Muscle of leg (tissue), 11 donors: Measurements from ENCODE around the gene CHD1L. TPM values are rescaled to one million over a fixed set of nuclear protein-coding genes. Genes with fewer than 3 reads are reported as not detected.

Experiments used
- DNase-seq: peaks from one replicate; pipeline ENCODE4 v3.0.0; 2013
- H3K27ac ChIP-seq: one replicate; pipeline ENCODE4 v1.5.1; 2013; ENCODE audit warnings: mild to moderate bottlenecking, low read length, control low read depth
- H3K27me3 ChIP-seq: one replicate; pipeline ENCODE4 v1.6.1; 2013; ENCODE audit warnings: low read length; ENCODE audit not compliant: control insufficient read depth, insufficient read depth
- H3K36me3 ChIP-seq: one replicate; pipeline ENCODE4 v1.6.1; 2013; ENCODE audit warnings: low read length; ENCODE audit not compliant: control insufficient read depth, insufficient read depth
- H3K4me1 ChIP-seq: one replicate; pipeline ENCODE4 v1.6.1; 2013; ENCODE audit warnings: low read length; ENCODE audit not compliant: control insufficient read depth, insufficient read depth
- H3K4me3 ChIP-seq: one replicate; pipeline ENCODE4 v1.5.1; 2013; ENCODE audit warnings: low read length, control low read depth
- H3K9me3 ChIP-seq: replicated peaks from 2 replicates; pipeline ENCODE4 v1.6.1; 2013; ENCODE audit warnings: low read depth, low read length; ENCODE audit not compliant: control insufficient read depth
- WGBS: methylation state at CpG from one replicate; pipeline ENCODE4 v1.1.5; 2013; ENCODE audit warnings: missing lambda C conversion rate; ENCODE audit not compliant: insufficient coverage; 5-methylcytosine and 5-hydroxymethylcytosine counted together
- polyA plus RNA-seq, 8 donors: library from polyadenylated mRNA; unstranded; fragments of 120-200 nt; gene quantifications; one replicate each; pipeline versions ENCODE4 v1.2.1 to v1.2.3, GENCODE V29; 2013; ENCODE audit warnings: inconsistent platforms in 1 of 8, low replicate concordance in 1 of 8; ENCODE audit not compliant: insufficient read length in 8 of 8, insufficient read depth in 1 of 8
- total RNA-seq: library from RNA; stranded (reverse); fragments of 120-200 nt; gene quantifications from one replicate; pipeline ENCODE4 v1.2.4, GENCODE V29; 2013

The CHD1L gene
- total and polyA plus RNA-seq, 9 donors = 18.6 to 26.8 (median 22.0) TPM

DNA sequence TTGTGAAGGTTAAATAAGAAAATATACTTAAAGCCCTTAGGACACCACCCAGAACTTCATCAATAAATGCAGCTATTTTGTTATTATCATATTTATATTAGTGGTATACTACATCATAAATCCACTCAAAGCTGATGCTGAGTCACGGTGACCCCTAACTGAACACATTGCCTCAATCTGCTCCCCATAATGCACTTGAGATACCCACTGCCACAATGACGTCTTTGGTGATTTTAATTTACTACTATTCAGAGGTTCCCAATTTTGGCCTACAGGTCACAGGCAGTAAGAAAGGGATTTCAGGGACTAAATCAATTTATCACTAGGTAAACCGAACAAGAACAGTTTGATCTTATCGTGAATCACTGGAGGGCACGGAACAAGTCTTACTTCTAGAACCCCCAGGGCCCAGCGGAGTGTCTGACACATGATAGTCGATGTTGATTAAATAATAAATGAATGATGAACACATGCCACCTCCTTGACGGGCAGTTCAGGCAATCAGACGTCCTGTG is 493 bp upstream of the CHD1L start:
- WGBS = 22% methylated on average over 7 of the region's 9 CpGs
- Histone ChIP-seq H3K36me3 (no peaks in the 10 kb centered on the region), H3K9me3 (no peaks in the 10 kb centered on the region), H3K4me3 (peak overlapping the region; percentile 22), H3K4me1 (peaks cover 4% of the 10 kb centered on the region), H3K27me3 (no peaks in the 10 kb centered on the region), H3K27ac (peak overlapping the region; percentile 64)
- no peak for DNase-seq

DNA sequence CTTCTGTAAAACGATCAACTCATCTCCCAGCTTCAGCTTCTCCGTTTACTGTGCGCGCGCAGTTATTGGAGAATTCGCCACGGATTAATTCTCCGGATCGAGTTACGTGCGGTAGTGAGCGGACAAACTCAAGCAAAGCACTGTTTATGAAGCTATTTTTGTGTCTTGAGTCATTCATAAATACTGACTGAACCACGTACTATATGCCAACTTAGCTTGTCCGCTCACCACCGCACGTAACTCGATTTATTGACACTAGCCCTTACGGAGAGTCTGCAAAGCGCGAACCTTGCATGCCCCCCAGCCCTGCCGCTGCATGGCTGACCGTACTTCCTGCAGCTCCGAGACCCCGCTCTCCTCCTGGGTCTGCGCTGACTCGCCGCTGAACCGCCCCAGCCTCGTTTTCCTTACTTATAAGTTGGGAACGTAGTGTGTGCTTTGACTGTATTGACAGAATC is 773 bp downstream of the CHD1L start:
- Histone ChIP-seq H3K36me3 (no peaks in the 10 kb centered on the region), H3K27me3 (no peaks in the 10 kb centered on the region), H3K4me3 (peak overlapping the region; percentile 87), H3K27ac (peak overlapping the region; percentile 76), H3K9me3 (no peaks in the 10 kb centered on the region), H3K4me1 (peaks cover 4% of the 10 kb centered on the region)
- WGBS = 0% methylated on average over 18 of the region's 30 CpGs
- no peak for DNase-seq

GRCh38 chr1:147243841-147244240 is 1.4 kb downstream of the CHD1L start:
- Histone ChIP-seq H3K27me3 (no peaks in the 10 kb centered on the region), H3K4me1 (peaks cover 4% of the 10 kb centered on the region), H3K27ac (no peak overlapping the region), H3K36me3 (no peaks in the 10 kb centered on the region), H3K4me3 (peak overlapping the region; percentile 87), H3K9me3 (no peaks in the 10 kb centered on the region)
- 2% methylated on average over 4 of the region's 4 CpGs for WGBS
- peak; percentile 16 for DNase-seq

GRCh38 chr1:147245129-147245528 is 2.6 kb downstream of the CHD1L start:
- no peaks in the 10 kb centered on the region for H3K27me3 ChIP-seq
- peaks cover 4% of the 10 kb centered on the region for H3K4me1 ChIP-seq
- no peaks in the 10 kb centered on the region for H3K9me3 ChIP-seq
- H3K36me3 ChIP-seq = no peaks in the 10 kb centered on the region
- no peak for DNase-seq
- WGBS = no CpG with 5 or more reads among the region's 6 CpGs
- no peak overlapping the region for H3K4me3 ChIP-seq
- H3K27ac ChIP-seq = no peak overlapping the region

DNA sequence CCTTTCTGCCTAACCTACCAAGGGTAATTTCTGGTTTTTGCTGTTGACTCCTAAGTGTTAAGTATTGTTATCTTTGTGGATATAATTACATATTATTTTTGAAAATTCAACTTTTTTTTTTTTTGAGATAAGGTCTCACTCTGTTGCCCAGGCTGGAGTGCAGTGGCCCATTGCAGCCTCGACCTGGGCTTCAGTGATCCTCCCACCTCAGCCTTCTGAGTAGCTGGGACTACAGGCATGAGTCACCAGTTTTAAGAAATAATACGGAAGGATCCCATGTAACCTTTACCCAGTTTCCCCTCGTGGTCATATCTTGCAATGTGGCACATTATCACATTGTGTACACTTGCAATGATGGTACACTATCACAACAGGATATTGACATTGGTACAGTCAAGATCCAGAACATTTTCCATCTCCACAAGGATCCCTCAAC is 3.1 kb downstream of the CHD1L start:
- 83% methylated on average over 2 of the region's 3 CpGs for WGBS
- Histone ChIP-seq H3K4me3 (no peak overlapping the region), H3K4me1 (peaks cover 4% of the 10 kb centered on the region), H3K36me3 (no peaks in the 10 kb centered on the region), H3K9me3 (no peaks in the 10 kb centered on the region), H3K27ac (no peak overlapping the region), H3K27me3 (no peaks in the 10 kb centered on the region)
- no peak for DNase-seq

DNA sequence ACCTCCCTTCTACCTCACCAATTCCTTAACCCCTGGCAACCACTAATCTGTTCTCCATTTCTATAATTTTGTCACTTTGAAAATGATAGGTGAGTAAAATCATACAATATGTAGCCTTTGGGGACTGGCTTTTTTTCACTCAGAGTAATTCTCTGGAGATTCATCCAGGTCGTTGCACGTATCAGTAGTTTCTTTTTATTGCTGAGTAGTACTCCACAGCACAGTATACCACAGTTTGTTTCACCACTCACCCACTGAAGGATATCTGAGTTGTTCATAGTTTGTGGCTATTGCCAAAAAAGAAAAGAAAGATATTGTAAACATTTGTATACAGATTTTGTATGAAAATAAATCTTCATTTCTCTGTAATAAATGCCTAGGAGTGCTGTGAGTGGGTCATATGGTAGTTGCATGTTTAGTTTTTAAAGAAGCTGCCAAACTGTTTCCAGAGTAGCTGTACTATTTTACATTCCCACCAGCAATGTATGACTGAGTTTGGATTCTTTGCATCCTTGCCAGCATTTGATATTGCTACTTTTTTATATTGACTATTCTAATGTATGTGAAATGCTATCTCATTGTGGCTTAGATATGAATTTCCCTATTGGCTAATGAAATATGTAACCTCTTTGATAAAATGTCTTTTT is 3.7 kb downstream of the CHD1L start:
- Histone ChIP-seq H3K4me1 (peaks cover 4% of the 10 kb centered on the region), H3K27me3 (no peaks in the 10 kb centered on the region), H3K36me3 (no peaks in the 10 kb centered on the region), H3K4me3 (no peak overlapping the region), H3K27ac (no peak overlapping the region), H3K9me3 (no peaks in the 10 kb centered on the region)
- DNase-seq = no peak
- whole genome bisulfite sequencing = no CpG with 5 or more reads among the region's 2 CpGs

GRCh38 chr1:147246910-147247655 is 4.6 kb downstream of the CHD1L start:
- H3K27ac ChIP-seq = no peak overlapping the region
- no peak overlapping the region for H3K4me3 ChIP-seq
- H3K4me1 ChIP-seq = peaks cover 2% of the 10 kb centered on the region
- no peaks in the 10 kb centered on the region for H3K36me3 ChIP-seq
- H3K9me3 ChIP-seq = no peaks in the 10 kb centered on the region
- H3K27me3 ChIP-seq = no peaks in the 10 kb centered on the region
- DNase-seq = peak; percentile 31
- WGBS = 56% methylated on average over 1 of the region's 2 CpGs

GRCh38 chr1:147247656-147248238 is 5.3 kb downstream of the CHD1L start:
- Histone ChIP-seq H3K36me3 (peaks cover 2% of the 10 kb centered on the region), H3K4me3 (no peak overlapping the region), H3K27ac (no peak overlapping the region), H3K27me3 (no peaks in the 10 kb centered on the region), H3K9me3 (no peaks in the 10 kb centered on the region), H3K4me1 (no peaks in the 10 kb centered on the region)
- no peak for DNase-seq
- WGBS = no CpG with 5 or more reads among the region's 4 CpGs

DNA sequence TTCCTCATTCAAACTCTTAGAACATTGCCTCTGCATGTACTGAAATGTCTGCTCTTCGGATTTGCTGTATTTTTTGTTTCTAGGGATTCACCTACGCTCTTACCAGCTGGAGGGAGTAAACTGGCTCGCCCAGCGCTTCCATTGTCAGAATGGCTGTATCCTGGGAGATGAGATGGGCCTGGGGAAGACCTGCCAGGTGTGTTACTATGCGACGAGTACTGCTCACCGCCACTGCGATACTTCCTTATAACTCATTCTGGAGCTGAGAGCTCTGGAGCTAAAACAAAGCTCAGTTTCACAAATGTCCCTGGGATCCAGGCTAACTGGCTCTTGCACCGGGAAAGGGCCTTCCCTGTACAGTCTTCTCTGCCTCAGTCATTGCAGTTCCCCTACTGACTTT is 10.1 kb downstream of the CHD1L start:
- no peaks in the 10 kb centered on the region for H3K4me1 ChIP-seq
- H3K4me3 ChIP-seq = no peak overlapping the region
- DNase-seq = no peak
- H3K27ac ChIP-seq = no peak overlapping the region
- H3K9me3 ChIP-seq = no peaks in the 10 kb centered on the region
- no peaks in the 10 kb centered on the region for H3K27me3 ChIP-seq
- WGBS = 86% methylated on average over 6 of the region's 9 CpGs
- peaks cover 4% of the 10 kb centered on the region for H3K36me3 ChIP-seq

DNA sequence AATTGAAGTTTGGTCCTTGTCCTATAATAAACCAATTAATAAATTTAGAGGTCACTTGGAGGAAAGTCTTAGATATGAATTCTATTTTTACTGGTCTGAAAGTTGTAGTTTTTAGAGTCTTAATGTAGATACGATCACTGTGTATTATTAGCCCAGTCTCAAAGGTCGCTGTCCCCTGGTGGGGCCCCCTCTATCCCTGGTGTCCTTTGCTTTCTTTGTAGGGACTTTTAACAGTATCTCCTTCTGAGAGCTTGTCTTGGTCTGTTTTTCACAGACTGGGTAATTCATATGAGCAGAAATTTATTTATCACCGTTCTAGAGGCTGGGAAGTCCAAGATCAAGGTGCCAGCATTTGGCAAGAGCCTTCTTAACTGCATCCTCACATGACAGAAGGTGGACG is 18.5 kb downstream of the CHD1L start:
- no peaks in the 10 kb centered on the region for H3K27me3 ChIP-seq
- no peak overlapping the region for H3K27ac ChIP-seq
- H3K4me3 ChIP-seq = no peak overlapping the region
- no peaks in the 10 kb centered on the region for H3K9me3 ChIP-seq
- peaks cover 8% of the 10 kb centered on the region for H3K36me3 ChIP-seq
- H3K4me1 ChIP-seq = no peaks in the 10 kb centered on the region
- no CpG with 5 or more reads among the region's 4 CpGs for WGBS
- no peak for DNase-seq
